Activated T-cell treated with anti-CD3 and anti-CD28 coated beads, Interleukin-2, amount 50 U/mL, for 1 hour (primary cell): Measurements from ENCODE around the gene ARCN1.

Experiments
- DNase-seq: peaks from one replicate; pipeline ENCODE4 v3.0.0-alpha.2; 2020

ARCN1 gene

GRCh38 chr11:118572061-118572980 is at the start of gene ARCN1:
TSS of gene ARCN1 (plus strand) at chr11:118572409. CDS start at chr11:118572548, 139 bp downstream.
- peak; percentile 80 for DNase-seq

- DNase-seq: no peak
Measured at GRCh38 chr11:118522571-118523072, 49.6 kb upstream of the ARCN1 start.

GRCh38 chr11:118524356-118524755 is 47.9 kb upstream of the ARCN1 start:
- DNase-seq: no peak

- no peak for DNase-seq
Measured at GRCh38 chr11:118524757-118525470, 47.3 kb upstream of the ARCN1 start.

DNA sequence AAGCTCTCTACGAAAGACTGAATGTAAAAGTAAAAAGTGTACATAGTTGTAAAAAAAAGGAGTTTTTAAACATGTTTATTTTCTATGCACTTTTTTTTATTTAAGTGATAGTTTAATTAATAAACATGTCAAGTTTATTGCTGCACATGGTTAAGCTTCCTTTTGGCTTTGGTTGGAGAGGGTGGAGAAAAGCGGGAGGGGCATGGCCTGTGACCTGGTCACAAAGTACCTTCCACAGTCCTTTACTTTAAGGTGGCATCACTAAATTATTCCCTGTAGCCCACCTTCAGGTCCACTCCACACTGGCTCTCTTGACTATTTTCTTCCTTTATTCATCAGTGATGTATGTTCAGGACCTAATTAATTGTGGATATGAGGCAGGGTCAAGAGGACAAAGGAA is 45.5 kb upstream of the ARCN1 start:
- DNase-seq: no peak

DNA sequence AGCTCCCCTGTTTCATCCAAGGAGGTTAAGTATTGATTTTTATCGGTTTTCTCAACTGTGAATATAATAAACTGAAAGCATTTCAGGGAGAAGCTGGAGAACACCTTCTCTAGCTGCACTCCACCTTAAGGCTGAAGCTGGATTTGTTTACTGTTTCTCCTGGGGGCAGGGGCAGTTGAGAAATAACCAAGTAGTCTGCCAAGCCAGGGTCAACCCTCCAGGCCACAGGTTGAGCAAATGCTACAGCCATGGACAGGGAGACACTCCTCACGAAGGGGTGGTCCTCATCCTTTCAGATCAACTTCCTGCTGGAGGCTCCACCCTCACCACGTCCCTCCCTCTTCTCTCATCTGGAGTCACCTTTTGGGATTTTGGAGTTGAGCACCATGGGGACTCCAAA is 45.1 kb upstream of the ARCN1 start, which contains the start of gene TTC36:
TSS of gene TTC36 (plus strand) at position 366 of the 400 bp plus-strand sequence. CDS start at position 387, 21 bp downstream.
- no peak for DNase-seq

- DNase-seq: no peak
Measured at GRCh38 chr11:118528511-118528910, 43.7 kb upstream of the ARCN1 start.

- DNase-seq: no peak
Measured at GRCh38 chr11:118529584-118530175, 42.5 kb upstream of the ARCN1 start.

- no peak for DNase-seq
Measured at GRCh38 chr11:118530180-118530682, 42.0 kb upstream of the ARCN1 start.

- DNase-seq: peak; percentile 81
Measured at GRCh38 chr11:118530683-118531596, 41.3 kb upstream of the ARCN1 start, which contains the start of gene TMEM25. TSS of gene TMEM25 (plus strand) at chr11:118531192. CDS start at chr11:118531802, 610 bp downstream.

- no peak for DNase-seq
Measured at GRCh38 chr11:118531597-118532084, 40.6 kb upstream of the ARCN1 start.

DNA sequence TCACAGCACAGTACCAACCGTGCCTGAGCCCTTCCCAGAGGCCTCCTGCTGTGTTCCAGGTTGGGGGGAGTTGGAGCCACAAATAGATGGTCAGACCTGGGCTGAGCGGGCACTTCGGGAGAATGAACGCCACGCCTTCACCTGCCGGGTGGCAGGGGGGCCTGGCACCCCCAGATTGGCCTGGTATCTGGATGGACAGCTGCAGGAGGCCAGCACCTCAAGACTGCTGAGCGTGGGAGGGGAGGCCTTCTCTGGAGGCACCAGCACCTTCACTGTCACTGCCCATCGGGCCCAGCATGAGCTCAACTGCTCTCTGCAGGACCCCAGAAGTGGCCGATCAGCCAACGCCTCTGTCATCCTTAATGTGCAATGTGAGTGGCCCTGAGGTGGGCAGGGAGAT is 40.1 kb upstream of the ARCN1 start:
- DNase-seq: no peak

GRCh38 chr11:118532852-118533768 is 39.1 kb upstream of the ARCN1 start:
- DNase-seq: no peak

DNA sequence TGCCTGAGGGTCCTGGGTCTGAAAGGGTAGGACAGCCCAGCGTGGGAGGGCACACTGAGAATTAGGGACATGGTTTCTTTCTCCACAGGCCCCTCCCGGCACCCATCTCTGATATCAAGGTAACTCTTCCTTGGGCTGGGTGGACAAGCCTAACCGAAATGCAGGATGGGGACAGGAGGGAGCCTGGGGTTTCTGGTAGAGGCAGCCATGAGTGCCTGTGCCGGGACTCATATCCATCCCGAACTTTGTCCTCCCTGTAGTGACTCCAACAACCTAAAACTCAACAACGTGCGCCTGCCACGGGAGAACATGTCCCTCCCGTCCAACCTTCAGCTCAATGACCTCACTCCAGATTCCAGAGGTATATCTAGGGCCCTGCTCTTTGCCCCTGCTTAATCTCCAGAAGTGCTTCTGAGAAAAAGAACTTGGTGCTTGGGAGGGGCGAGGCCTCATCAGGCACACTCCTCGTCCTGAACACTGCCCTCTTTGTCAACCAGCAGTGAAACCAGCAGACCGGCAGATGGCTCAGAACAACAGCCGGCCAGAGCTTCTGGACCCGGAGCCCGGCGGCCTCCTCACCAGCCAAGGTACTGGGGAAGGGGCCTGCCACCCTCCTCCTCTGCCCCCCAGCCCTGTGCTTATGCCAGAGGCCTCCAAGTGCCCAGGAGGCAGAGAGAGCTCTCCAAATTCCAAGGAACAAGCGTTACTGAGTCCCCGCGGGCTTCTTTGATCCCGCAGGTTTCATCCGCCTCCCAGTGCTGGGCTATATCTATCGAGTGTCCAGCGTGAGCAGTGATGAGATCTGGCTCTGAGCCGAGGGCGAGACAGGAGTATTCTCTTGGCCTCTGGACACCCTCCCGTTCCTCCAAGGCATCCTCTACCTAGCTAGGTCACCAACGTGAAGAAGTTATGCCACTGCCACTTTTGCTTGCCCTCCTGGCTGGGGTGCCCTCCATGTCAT is 38.2 kb upstream of the ARCN1 start:
- DNase-seq: no peak

- DNase-seq: no peak
Measured at GRCh38 chr11:118535261-118535660, 36.9 kb upstream of the ARCN1 start.

GRCh38 chr11:118536726-118537125 is 35.5 kb upstream of the ARCN1 start:
- DNase-seq: no peak

GRCh38 chr11:118537409-118537980 is 34.7 kb upstream of the ARCN1 start:
- no peak for DNase-seq

DNA sequence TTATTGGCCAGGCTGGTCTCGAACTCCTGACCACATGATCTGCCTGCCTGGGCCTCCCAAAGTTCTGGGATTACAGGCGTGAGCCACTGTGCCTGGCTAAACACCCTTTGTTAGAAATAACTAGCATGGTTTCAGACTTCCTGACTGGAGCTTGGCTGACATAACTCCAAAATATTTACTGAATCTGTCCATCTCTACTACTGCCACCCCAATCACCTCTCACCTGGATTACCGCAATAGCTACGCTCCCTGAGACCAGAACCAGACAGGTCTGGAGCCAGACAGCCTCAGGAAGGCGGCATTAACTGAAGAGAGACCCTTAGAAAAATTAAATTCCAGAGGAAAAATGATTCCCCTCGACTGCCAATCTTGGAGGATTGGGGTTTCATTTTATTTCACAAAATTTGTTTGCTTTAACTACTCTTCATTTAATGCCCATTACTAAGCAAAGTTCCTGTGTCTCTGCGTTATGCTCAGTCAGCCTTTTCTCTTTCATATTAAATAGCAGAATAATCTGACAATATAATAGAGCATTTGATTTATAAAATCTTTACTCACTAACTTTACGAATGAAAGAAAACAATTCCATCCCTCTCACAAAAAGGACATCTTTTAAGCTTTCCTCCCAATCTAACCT is 28.1 kb upstream of the ARCN1 start:
- no peak for DNase-seq
